ENCODE results near the gene FAM131C.

GRCh38 chr1:16017461-16018303 lies 55.8 kb downstream of the FAM131C start, which contains the start of gene HSPB7:
- TF ChIP-seq, protein P1, sequence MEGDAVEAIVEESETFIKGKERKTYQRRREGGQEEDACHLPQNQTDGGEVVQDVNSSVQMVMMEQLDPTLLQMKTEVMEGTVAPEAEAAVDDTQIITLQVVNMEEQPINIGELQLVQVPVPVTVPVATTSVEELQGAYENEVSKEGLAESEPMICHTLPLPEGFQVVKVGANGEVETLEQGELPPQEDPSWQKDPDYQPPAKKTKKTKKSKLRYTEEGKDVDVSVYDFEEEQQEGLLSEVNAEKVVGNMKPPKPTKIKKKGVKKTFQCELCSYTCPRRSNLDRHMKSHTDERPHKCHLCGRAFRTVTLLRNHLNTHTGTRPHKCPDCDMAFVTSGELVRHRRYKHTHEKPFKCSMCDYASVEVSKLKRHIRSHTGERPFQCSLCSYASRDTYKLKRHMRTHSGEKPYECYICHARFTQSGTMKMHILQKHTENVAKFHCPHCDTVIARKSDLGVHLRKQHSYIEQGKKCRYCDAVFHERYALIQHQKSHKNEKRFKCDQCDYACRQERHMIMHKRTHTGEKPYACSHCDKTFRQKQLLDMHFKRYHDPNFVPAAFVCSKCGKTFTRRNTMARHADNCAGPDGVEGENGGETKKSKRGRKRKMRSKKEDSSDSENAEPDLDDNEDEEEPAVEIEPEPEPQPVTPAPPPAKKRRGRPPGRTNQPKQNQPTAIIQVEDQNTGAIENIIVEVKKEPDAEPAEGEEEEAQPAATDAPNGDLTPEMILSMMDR (conservative IDR thresholded peaks at IDR 0.05 in 1 of 2, IDR thresholded peaks at IDR 0.05 in 1 of 2; ENCODE audit: low read depth in 1 of 2, low read length in 2 of 2) = no peak
- no peak for TF ChIP-seq EZH2 (IDR thresholded peaks at IDR 0.05; ENCODE audit: low read length, missing control alignments)

Data from fibroblast of lung (primary cell).